ENCODE data around the gene CASP2. TPM values are rescaled to one million over a fixed set of nuclear protein-coding genes. Genes with fewer than 3 reads are reported as not detected.

The CASP2 gene
- total and polyA plus RNA-seq, 2 of the 8 experiments (the other 6 are each of a cell fraction or from before 2014, with no cell fraction given): 23.7 to 35.3 TPM

DNA sequence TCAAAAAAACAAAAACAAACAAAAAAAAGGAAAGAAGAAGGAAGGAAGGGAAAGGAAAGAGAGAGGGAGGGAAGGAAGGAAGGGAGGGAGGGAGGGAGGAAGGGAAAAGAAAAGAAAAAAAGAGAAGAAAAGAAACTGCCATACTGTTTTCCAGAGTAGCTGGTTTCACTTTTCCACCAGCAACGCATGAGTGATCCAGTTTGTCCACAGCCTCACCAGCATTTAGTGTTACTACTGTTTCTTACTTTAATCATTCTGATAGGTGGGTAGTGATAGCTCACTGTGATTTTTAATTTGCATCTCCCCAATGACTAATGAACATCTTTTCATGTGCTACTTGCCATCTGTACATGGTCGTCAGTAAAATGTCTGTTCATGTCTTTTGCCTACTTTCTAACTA lies 15.3 kb upstream of the CASP2 start (continued):
- TF ChIP-seq ASH2L (IDR thresholded peaks at IDR 0.05; ENCODE audit: low read length): no peak
- TF ChIP-seq SP1 (IDR thresholded peaks at IDR 0.05; ENCODE audit: low read depth, low read length): no peak
- no peak for TF ChIP-seq TEAD4 (IDR thresholded peaks at IDR 0.05; ENCODE audit: low read depth, low read length)

Data from H1 (cell line).